Caki2 (cell line): ENCODE results near the gene KCNG2. TPM values are rescaled to one million over a fixed set of nuclear protein-coding genes. Genes with fewer than 3 reads are reported as not detected.

Experiments
- DNase-seq: peaks from one replicate; pipeline ENCODE4 v3.0.0-alpha.2; 2015; ENCODE audit warnings: low read depth
- in situ Hi-C: cut with HindIII; loops from 2 replicates; pipeline ENCODE4 v1.10.0; 2016; ENCODE audit warnings: low sequenced_read_pairs, low pct_unique_long_range_greater_than_20kb, mixed read lengths
- total RNA-seq: library from RNA; depleted of rRNA; stranded (reverse); fragments of >200 nt; shearing (Covaris generic); gene quantifications from 2 replicates; pipeline ENCODE4 v1.2.3, GENCODE V29; 2014; ENCODE audit warnings: low replicate concordance

The KCNG2 gene
- total RNA-seq, 1 experiment from 2014 or later: not detected

DNA sequence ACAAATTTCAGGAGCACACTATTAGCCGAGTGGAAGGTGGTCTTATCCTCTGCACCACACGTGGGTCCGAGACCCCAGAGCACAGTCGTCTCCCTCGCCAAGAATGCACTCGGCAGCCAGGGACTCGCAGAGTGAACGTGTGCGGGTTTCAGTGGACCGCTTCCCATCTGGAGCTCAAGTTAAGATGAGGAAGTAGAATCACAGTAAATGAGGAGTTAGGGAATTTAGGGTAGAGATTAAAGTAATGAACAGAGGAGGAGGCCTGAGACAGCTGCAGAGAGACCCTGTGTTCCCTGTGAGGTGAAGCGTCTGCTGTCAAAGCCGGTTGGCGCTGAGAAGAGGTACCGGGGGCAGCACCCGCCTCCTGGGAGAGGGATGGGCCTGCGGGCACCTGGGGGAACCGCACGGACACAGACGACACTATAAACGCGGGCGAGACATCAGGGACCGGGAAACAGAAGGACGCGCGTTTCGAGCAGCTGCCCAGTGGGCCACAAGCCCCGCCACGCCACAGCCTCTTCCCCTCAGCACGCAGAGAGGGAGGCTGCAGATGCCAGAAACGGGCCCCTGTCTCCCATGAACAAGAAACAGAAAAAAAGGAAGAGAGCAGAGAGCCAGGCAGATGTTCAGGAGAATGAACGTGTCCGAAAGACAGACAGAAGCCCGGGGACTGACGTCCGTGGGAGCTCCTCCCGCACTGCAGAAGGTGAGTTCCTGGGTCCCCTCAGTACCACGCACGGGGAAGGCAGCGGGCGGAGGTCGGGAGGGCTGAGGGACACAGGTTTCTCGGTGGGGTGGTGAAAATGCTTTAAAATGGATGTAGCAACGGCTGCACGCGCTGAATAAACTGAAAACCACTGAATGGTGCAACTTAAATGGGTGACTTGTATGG, 5.4 kb upstream of the KCNG2 start:
- no peak for DNase-seq
- in situ Hi-C loops: no loop called here

DNA sequence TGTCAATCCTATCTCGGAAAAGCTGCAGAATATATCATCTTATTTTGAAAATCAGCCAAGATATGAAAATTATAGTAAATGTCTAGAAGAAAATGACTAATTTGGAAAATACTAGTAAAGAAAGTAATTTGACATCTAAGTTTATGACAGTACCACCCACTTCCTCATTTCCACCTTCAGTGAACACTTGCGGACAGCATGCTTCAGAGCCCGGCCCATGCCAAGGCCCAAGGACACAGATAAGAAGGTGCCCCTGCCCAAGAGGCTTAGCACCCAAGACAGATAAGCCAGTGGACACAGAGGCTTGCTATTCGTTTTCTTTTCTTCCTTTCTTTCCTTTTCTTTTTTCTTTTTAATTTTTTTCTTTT, 4.8 kb upstream of the KCNG2 start:
- in situ Hi-C loops: no loop called here
- DNase-seq: no peak

DNA sequence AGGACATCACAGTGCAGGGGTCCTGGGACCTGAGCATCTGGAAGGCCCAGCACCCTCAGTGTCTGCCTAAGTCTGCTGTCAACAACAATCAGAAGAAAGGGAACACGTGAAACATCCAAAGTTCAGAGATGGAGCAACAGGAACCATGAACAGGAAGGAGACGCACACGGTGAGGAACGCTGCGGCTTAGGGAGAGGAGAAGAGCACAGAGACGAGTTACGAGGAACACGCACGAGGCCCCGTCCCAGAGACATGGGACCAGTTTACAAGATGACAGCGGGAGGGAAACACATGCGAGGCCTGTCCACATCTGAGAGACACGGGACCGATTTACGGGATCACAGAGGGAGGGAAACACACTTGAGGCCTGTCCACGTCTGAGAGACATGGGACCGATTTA, 2.9 kb upstream of the KCNG2 start:
- in situ Hi-C loops: no loop called here
- no peak for DNase-seq

- in situ Hi-C loops: no loop called here
- DNase-seq: no peak
Observed at GRCh38 chr18:79795446-79795845, 2.3 kb upstream of the KCNG2 start.

DNA sequence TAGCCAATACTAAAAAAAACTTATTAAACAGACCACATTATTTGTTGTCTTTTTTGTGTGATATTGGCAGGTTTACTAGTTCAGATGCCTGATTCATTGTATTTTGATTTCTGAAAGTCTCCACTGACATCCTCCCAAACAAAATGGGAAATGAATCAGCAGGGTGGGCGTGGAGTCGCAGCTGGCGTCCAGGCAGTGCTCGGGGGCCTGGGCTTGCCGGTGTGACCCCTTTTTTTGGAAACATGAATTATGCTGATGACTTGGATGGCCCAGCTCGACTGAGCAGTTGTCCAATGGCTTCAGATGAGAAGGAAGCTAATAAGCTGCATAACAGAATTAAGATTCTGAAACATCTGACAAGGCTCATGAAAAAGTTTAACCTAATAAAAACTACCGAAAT, 1.7 kb upstream of the KCNG2 start:
- in situ Hi-C loops: no loop called here
- DNase-seq: no peak

DNA sequence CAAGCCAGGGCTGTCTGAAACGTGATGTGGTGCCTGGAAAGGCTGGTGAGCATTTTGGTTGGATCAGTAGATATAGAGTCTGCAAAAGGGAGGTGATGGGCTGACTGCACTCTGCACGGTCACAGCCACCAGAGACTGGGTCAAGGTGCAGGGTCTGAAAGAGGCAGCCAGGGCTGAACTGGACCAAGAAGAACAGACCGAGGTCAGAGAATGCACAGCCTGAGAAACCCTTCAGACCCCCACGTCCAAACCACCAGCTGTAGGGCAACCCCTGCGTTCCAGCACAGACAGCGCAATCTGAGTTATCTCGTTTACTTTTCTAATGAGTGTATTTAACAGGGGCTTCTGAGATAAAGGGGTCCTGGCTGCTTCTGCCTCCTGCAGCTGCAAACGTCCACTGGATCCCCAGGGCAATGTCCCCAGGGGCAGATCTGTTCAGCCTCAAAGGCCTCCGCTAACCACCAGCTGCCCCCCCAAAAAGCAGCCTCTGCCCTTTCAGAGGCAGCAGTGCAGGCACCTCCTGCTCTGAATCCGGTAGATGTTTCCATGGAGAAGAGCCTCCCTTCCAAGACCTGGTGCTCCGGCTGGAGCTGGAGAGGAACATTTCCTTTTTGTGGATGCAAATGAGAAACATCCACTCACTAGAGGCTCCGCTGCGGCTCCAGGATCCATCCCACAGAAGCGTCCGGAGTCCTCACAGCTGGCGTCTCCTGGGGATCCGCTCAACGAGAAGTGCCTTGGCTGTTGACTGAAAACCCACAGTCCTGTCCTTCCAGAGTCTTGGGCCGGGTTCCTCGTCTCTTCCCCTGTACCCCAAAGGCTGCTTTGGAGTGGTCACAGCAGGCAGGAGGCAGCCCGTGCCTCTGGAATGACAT, 970 bp upstream of the KCNG2 start:
- DNase-seq: no peak
- in situ Hi-C loops: no loop called here

GRCh38 chr18:79798346-79798998, 734 bp downstream of the KCNG2 start:
- in situ Hi-C loops: no loop called here
- DNase-seq: no peak

- in situ Hi-C loops: no loop called here
- no peak for DNase-seq
Observed at GRCh38 chr18:79798999-79799370, 1.2 kb downstream of the KCNG2 start.

DNA sequence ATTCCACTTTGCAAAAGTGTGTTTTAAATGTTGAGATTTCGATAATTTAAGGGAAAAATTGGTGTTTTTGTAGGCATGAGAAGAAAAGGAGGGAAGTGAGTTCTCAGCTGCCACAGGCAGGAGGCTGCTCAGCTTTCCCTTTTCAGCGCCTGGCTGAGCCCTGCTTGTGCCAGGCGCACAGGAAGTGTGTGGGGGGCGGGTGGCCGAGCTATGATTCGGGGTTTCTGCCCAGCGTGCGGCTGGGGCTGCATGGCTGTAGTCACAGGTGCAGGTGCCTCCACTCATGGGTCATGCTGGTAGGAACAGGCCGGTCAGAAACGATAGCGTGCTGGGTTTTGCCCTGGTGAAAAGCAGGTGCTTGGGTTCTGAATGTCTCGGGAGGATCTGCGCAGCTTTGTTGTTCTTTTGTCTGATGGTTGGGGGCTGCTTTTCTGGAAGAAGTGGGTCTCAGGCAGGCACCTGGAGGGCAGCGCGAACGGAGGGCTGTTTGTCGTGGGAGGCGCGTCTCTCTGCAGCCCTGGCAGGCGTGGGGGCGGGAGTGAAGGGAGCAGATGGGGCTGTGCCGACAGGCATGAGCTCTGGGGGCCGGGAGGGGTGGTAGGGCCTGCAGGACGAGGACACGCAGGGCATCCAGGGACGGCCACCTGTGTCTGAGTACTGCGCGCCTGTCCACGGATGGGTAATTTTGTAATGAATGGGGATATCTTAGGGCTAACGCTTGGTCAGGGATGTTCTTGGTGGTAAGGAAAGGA, 2.1 kb downstream of the KCNG2 start:
- in situ Hi-C loops: no loop called here
- DNase-seq: no peak

GRCh38 chr18:79800371-79801180, 2.8 kb downstream of the KCNG2 start:
- in situ Hi-C loops: no loop called here
- no peak for DNase-seq

- in situ Hi-C loops: no loop called here
- no peak for DNase-seq
Observed at GRCh38 chr18:79801217-79801616, 3.5 kb downstream of the KCNG2 start.

DNA sequence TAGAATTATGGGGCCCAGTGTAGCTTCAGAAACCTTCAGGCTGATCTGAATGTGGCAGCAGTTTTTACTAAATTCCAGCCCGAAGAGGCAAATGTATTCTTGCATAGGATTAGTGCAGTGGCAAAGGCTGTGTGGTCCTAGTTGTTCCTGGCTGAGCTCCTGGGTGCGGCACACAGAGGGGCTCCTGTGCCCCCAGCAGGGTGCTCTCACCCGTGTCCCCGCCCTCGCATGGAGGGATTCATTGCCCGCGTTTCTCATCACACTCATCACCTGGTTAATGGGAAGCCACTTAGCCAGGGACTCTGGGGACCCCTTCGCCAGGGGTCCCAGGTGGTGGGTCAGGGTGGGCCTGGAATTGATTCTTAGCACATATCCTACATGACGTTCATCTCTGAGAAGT, 3.9 kb downstream of the KCNG2 start:
- in situ Hi-C loops: no loop called here
- DNase-seq: no peak

DNA sequence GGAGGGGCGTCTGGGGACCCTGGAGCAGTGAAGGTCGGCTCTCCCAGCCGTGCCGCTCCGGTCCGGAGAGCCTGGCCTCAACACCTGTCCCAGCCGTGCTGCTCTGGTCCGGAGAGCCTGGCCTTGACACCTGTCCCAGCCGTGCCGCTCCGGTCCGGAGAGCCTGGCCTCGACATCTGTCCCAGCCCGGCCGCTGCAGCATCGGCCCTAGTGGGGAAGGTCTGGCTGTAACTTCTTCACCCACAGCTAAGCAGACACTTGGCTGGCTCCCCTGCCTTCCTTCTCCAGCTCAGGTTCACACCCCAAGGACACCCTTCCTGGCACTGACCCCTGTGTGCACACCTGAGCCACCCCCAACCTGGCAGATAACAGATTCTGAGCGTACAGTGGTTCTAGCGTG, 4.6 kb downstream of the KCNG2 start:
- in situ Hi-C loops: no loop called here
- DNase-seq: no peak

DNA sequence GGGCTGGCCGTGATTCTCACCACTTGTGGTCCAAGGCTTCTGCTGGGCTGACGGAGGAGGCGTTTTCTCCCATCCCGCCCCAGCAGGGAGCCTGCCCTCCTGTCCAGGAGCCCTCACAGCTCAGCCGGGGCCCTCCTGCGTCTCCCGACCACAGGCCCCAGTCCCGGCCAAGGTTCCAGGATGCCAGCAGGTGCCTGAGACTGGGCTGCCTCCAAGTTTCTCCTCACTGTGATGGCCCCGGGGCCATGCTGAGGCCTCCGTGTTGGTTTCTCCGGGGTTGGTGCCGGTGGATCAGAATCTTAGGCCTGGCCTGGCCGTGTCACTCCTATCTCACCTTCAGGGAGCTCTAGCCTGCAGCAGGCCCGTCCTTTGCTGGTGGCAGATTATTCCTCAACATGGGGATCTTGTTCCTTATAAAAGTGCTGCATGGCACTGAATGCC, 5.9 kb downstream of the KCNG2 start:
- DNase-seq: no peak
- in situ Hi-C loops: no loop called here

DNA sequence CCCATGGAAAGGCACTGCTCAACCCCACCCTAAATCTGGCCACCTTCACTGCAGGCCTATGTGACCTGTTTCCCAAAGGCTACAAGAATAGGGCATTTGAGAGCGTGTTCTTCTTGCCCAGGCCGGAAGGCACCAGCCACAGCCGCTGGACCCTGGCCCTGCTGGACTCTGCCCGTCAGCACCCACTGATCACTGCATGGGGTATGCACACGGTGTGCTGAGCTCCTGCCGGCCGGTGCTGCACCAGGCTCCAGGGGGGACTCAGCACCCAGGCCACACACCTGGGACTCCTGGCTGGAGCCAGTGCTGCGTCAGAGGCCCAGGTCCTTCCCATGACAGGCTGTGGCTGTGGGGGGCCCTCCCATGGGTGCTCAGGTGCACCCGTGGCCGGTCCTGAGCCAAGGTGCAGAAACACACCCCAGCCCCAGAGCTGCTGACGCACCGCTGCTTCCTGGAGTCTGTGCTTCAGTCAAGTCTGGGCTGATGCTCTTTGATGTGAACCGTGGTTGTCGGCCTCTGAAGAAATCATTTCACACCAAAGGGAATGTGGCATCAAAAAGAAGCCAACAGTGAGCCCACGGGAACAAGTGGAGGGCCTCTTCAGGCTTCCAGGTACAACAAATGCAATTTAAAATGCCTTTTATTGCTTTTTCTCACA, 6.5 kb downstream of the KCNG2 start:
- in situ Hi-C loops: no loop called here

GRCh38 chr18:79805211-79805887, 7.6 kb downstream of the KCNG2 start:
- no peak for DNase-seq
- in situ Hi-C loops: no loop called here

More for the DNA sequence above, 6.5 kb downstream of the KCNG2 start:
- no peak for DNase-seq
